Astrocyte of the cerebellum (primary cell): Measurements from ENCODE around the gene PIP5KL1.
A peak's percentile ranks its signal among the peaks of the same experiment; 100 is the strongest.

Experiments used
- DNase-seq: peaks from one replicate; pipeline ENCODE4 v3.0.0-alpha.2; 2011; ENCODE audit warnings: low read depth
- H3K4me3 ChIP-seq: 2 replicates; pipeline ENCODE4 v1.5.1; 2011; ENCODE audit warnings: mild to moderate bottlenecking, low read depth, low read length, moderate library complexity
- CTCF ChIP-seq: IDR thresholded peaks from 2 replicates; pipeline ENCODE4 v1.5.1; 2012; ENCODE audit warnings: low read length, low read depth, moderate library complexity, mild to moderate bottlenecking; ENCODE audit errors: missing control alignments
- in situ Hi-C: cut with HindIII; loops from 2 replicates; pipeline ENCODE4 v1.10.0; 2017; ENCODE audit warnings: low sequenced_read_pairs

The PIP5KL1 gene

DNA sequence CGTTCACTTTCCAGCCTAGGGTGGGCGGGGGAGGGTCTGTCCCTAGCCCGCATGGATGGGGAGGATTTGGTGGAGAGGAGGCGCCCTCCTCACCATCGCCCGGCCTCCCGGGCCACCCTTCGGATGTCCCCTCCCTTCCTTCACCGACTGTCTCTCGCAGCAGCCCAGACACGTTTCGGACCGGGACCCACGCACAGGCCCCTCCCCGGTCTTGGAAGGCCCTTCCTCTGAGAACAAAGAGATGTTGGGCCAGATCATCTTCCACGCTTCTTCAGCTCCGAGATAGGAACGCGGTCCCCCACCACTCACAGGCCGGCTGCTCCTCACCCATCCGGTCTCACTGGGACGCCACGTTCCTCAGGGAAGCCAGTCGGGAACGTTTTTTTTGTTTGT, 7.7 kb upstream of the PIP5KL1 start:
- H3K4me3 ChIP-seq = peak overlapping the region; percentile 90
- DNase-seq = no peak
- in situ Hi-C loops = loop anchor here (10.0 kb wide), 1 partner anchor 157 kb away; no protein-coding TSS in a partner anchor
- no peak for TF ChIP-seq CTCF

DNA sequence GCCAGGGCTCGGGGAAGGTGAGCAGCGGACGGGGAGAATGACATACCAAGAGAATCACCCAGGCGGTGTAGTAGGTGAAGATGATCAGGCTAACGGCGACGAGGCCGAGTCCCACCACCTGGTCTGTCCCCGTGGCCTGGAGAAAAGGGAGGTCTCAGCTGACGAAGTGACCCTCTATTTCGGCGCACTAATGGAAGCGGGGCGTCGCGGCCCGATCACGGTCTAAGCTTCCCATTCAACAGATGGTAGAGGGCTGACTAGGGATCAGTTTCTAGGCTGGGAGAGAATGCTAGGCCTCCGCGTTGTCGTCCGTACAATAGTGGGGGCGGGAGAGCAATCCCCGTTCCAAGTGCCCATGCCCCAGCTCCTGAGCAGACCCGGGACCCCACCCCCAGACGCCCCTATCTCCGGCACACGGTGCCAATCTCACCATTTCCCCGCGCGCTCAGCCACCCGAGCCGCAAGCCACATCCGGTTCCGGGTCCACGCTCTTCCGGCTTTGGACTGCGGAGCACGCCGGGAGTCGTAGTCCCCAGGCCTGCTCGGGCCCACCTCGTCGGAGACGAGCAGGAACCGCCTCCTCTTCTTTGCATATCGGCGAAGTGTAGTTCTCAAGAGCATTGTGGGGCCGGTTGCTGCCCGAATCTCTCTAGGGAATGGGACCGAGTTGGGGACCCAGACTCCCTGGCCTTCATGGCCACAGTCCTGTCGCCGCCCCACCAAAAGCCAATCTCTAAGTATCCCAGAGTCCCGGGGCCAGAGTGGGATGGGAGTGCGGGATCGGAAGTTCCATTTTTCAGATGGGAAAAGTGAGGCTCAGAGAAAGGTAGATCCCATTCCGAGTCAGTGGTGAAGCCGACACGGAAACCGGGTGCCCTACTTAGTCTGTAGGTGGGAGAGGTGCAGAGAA, 7.1 kb upstream of the PIP5KL1 start, which contains the start of gene DPM2:
TSS of gene DPM2 (minus strand) at position 467 of the 910 bp plus-strand sequence. CDS start at position 433, 34 bp downstream.
- no peak for TF ChIP-seq CTCF
- in situ Hi-C loops = loop anchor here (10.0 kb wide), 1 partner anchor 157 kb away; no protein-coding TSS in a partner anchor
- no peak for DNase-seq
- peak within 1 kb of the TSS; percentile 90 for H3K4me3 ChIP-seq

DNA sequence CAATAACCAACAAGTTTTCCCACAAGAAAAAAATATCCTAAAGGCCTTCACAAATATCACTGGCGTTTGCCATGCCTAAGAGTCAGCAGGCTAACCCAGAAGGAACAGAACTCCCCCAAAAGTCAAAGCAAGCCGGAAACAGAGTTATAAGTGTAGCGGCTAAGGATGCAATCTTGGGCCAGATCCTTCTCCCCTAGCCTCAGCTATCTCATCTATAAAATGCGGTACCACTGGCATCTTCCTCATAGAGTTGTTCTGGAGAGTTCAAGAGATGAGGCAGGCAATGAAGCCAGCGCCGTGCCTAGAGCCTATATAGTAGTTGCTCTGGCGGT, 6.4 kb upstream of the PIP5KL1 start:
- no peak for DNase-seq
- in situ Hi-C loops = loop anchor here (10.0 kb wide), 1 partner anchor 158 kb away; no protein-coding TSS in a partner anchor
- no peak for TF ChIP-seq CTCF
- peak overlapping the region; percentile 90 for H3K4me3 ChIP-seq

DNA sequence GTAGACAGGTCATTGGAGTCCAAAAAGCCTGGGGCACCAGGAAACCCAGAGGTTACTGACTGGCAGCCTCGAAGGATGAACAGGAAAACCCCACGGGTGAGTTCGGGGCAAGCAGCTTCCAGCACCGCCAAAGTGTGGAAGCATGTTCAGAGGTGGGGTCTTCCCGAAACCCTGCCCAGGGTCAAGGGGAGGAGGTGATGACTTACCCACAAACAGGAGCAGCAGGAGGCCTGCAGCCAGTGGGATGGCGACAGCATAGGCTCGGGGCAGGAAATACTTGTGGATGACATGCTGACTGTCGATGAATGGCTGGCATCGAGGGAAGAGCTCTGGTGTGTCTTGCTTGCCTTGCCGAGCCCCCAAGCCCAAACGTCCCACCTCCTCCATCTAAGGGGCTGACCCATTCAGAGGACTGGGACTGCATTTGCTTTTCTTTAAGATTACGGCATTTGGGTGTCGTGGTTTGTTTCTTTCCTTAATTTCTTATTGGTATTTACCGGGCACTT, 5.8 kb upstream of the PIP5KL1 start:
- in situ Hi-C loops = loop anchor here (10.0 kb wide), 1 partner anchor 158 kb away; no protein-coding TSS in a partner anchor
- H3K4me3 ChIP-seq = peak overlapping the region; percentile 90
- no peak for TF ChIP-seq CTCF
- no peak for DNase-seq

DNA sequence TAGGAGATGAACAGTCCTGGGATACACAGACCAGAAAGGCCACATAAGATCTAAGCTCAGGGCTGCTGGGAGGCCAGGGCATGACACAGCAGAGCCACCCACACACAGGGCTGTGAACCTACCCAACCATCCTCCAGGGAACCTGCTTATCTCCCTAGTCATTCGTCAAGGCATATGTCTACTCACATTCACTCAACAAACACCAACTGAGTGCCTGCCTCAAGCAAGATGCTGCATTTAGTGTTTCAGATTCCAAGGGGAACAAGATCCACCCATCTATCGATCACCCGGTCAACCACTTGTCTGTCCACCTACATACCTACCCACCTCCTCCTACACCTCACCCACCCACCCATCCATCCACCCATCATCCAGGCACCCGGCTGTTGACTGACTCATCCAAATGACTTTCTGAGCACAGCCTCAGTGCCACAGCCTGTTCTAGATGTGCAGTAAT, 5.2 kb upstream of the PIP5KL1 start:
- TF ChIP-seq CTCF = no peak

DNA sequence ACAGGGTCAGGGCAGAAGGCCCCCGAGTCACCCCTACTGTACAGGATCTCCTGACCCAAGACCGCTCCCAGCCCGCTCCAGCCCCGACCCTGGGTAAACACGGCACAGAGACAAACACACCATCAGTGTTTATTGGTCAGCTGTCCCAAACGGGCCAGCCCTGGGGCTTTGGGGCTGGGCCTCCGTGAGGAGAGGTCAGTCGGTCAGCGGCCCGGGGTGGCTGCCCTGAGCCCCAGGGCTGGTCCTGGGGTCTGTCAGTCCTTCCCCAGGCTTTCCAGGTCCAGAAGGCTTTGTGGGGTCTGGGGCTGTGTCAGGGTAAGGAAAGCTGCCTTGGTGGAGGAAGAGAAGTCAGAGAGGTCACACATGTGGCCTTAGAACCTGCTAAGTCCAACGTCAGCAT, 4.4 kb upstream of the PIP5KL1 start:
- H3K4me3 ChIP-seq = no peak overlapping the region
- no peak for TF ChIP-seq CTCF
- DNase-seq = no peak
- in situ Hi-C loops = loop anchor here (10.0 kb wide), 1 partner anchor 160 kb away; no protein-coding TSS in a partner anchor

More for the DNA sequence above, 5.2 kb upstream of the PIP5KL1 start:
- DNase-seq = no peak
- in situ Hi-C loops = loop anchor here (10.0 kb wide), 1 partner anchor 159 kb away; no protein-coding TSS in a partner anchor
- H3K4me3 ChIP-seq = peak overlapping the region; percentile 90
